Measurements from ENCODE around the gene ADAMTSL1. TPM values are rescaled to one million over a fixed set of nuclear protein-coding genes. Genes with fewer than 3 reads are reported as not detected.

The ADAMTSL1 gene
- total RNA-seq, 1 experiment from 2014 or later = 0.94 TPM

DNA sequence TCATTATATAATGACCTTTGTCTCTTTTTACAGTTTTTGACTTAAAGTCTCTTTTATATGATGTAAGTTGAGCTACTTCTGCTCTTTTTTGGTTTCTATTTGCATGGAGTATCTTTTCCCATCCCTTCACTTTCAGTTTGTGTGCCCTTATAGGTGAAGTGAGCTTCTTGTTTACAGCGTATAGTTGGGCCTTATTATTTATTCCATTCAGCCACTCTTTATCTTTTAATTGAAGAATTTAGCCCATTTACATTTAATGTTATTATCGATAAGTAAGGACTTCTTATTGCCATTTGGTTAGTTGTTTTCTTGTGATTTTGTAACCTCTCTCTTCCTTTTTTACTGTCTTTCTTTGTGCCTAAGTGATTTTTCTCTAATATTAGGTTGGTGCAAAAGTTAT, 117.3 kb downstream of the ADAMTSL1 start:
- ChIA-PET CTCF (no interaction called here), POLR2A (no interaction called here)
- DNase-seq (ENCODE audit: low spot score) (no peak), ATAC-seq (no peak)
- H3K9me3 Mint-ChIP-seq = peaks cover 43% of the 10 kb centered on the region
- H3K27ac Mint-ChIP-seq = no peak overlapping the region
- TF ChIP-seq ZNF232 (CRISPR knock-in tag; IDR thresholded peaks at IDR 0.05) (no peak), NR1H2 (CRISPR knock-in tag; IDR thresholded peaks at IDR 0.05) (no peak)
- TF ChIP-seq, protein P1, sequence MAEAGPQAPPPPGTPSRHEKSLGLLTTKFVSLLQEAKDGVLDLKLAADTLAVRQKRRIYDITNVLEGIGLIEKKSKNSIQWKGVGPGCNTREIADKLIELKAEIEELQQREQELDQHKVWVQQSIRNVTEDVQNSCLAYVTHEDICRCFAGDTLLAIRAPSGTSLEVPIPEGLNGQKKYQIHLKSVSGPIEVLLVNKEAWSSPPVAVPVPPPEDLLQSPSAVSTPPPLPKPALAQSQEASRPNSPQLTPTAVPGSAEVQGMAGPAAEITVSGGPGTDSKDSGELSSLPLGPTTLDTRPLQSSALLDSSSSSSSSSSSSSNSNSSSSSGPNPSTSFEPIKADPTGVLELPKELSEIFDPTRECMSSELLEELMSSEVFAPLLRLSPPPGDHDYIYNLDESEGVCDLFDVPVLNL (CRISPR knock-in tag; IDR thresholded peaks at IDR 0.05; ENCODE audit: borderline replicate concordance, low read depth) = no peak
- TF ChIP-seq, protein P2, sequence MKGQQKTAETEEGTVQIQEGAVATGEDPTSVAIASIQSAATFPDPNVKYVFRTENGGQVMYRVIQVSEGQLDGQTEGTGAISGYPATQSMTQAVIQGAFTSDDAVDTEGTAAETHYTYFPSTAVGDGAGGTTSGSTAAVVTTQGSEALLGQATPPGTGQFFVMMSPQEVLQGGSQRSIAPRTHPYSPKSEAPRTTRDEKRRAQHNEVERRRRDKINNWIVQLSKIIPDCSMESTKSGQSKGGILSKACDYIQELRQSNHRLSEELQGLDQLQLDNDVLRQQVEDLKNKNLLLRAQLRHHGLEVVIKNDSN (CRISPR knock-in tag; IDR thresholded peaks at IDR 0.05) = no peak
- H3K36me3 Mint-ChIP-seq = peaks cover 19% of the 10 kb centered on the region
- H3K4me3 Mint-ChIP-seq = no peak overlapping the region
- no peaks in the 10 kb centered on the region for H3K4me1 Mint-ChIP-seq
- H3K27me3 Mint-ChIP-seq (ENCODE audit: low read depth) = no peaks in the 10 kb centered on the region

DNA sequence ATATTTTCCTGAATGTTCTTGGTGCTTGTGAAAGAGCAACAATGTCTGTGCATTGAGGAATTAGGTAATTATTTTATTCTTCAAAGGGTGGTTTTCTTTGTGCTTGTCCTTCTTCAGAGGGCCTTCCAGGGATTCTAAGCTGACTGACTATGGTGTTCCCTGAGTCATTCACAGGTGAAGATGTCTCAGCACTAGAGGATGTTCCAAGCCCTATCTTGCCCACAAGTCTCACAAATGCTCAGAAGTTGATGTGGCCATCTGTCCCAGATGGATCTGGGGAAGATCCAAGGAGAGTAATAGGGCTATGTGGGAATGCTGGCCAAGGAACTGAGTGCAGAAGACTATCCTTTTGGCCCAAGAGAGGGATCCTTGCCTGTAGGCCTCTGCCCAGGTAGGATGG, 120.9 kb downstream of the ADAMTSL1 start:
- no peaks in the 10 kb centered on the region for H3K27me3 Mint-ChIP-seq (ENCODE audit: low read depth)
- H3K27ac Mint-ChIP-seq = no peak overlapping the region
- POLR2A ChIA-PET = no interaction called here
- CTCF ChIA-PET = no interaction called here
- H3K4me1 Mint-ChIP-seq = no peaks in the 10 kb centered on the region
- DNase-seq (ENCODE audit: low spot score) (no peak), ATAC-seq (no peak)
- H3K36me3 Mint-ChIP-seq = peaks cover 19% of the 10 kb centered on the region
- no peak overlapping the region for H3K4me3 Mint-ChIP-seq
- peaks cover 39% of the 10 kb centered on the region for H3K9me3 Mint-ChIP-seq
- no peak for TF ChIP-seq ELF4 (CRISPR knock-in tag; IDR thresholded peaks at IDR 0.05; ENCODE audit: low read depth)
- no peak for TF ChIP-seq CREB1 (CRISPR knock-in tag; IDR thresholded peaks at IDR 0.05)
- TF ChIP-seq, protein P3, sequence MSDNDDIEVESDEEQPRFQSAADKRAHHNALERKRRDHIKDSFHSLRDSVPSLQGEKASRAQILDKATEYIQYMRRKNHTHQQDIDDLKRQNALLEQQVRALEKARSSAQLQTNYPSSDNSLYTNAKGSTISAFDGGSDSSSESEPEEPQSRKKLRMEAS (CRISPR knock-in tag; IDR thresholded peaks at IDR 0.05) = no peak
- no peak for TF ChIP-seq IRF2 (CRISPR knock-in tag; IDR thresholded peaks at IDR 0.05; ENCODE audit: borderline replicate concordance, low read depth)
- TF ChIP-seq MXD4 (CRISPR knock-in tag; IDR thresholded peaks at IDR 0.05; ENCODE audit: borderline replicate concordance) = no peak
- TF ChIP-seq SMAD4 (CRISPR knock-in tag; IDR thresholded peaks at IDR 0.05) = no peak
- TF ChIP-seq NFE2L1 (CRISPR knock-in tag; IDR thresholded peaks at IDR 0.05) = no peak
- TF ChIP-seq MYBL2 (CRISPR knock-in tag; IDR thresholded peaks at IDR 0.05) = no peak
- TF ChIP-seq, protein P2 (CRISPR knock-in tag; IDR thresholded peaks at IDR 0.05) = no peak
- TF ChIP-seq, protein P4, sequence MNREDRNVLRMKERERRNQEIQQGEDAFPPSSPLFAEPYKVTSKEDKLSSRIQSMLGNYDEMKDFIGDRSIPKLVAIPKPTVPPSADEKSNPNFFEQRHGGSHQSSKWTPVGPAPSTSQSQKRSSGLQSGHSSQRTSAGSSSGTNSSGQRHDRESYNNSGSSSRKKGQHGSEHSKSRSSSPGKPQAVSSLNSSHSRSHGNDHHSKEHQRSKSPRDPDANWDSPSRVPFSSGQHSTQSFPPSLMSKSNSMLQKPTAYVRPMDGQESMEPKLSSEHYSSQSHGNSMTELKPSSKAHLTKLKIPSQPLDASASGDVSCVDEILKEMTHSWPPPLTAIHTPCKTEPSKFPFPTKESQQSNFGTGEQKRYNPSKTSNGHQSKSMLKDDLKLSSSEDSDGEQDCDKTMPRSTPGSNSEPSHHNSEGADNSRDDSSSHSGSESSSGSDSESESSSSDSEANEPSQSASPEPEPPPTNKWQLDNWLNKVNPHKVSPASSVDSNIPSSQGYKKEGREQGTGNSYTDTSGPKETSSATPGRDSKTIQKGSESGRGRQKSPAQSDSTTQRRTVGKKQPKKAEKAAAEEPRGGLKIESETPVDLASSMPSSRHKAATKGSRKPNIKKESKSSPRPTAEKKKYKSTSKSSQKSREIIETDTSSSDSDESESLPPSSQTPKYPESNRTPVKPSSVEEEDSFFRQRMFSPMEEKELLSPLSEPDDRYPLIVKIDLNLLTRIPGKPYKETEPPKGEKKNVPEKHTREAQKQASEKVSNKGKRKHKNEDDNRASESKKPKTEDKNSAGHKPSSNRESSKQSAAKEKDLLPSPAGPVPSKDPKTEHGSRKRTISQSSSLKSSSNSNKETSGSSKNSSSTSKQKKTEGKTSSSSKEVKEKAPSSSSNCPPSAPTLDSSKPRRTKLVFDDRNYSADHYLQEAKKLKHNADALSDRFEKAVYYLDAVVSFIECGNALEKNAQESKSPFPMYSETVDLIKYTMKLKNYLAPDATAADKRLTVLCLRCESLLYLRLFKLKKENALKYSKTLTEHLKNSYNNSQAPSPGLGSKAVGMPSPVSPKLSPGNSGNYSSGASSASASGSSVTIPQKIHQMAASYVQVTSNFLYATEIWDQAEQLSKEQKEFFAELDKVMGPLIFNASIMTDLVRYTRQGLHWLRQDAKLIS (CRISPR knock-in tag; IDR thresholded peaks at IDR 0.05; ENCODE audit: borderline replicate concordance) = no peak
- TF ChIP-seq, protein P5, sequence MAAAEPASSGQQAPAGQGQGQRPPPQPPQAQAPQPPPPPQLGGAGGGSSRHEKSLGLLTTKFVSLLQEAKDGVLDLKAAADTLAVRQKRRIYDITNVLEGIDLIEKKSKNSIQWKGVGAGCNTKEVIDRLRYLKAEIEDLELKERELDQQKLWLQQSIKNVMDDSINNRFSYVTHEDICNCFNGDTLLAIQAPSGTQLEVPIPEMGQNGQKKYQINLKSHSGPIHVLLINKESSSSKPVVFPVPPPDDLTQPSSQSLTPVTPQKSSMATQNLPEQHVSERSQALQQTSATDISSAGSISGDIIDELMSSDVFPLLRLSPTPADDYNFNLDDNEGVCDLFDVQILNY (CRISPR knock-in tag; IDR thresholded peaks at IDR 0.05) = no peak
- TF ChIP-seq, protein P6, sequence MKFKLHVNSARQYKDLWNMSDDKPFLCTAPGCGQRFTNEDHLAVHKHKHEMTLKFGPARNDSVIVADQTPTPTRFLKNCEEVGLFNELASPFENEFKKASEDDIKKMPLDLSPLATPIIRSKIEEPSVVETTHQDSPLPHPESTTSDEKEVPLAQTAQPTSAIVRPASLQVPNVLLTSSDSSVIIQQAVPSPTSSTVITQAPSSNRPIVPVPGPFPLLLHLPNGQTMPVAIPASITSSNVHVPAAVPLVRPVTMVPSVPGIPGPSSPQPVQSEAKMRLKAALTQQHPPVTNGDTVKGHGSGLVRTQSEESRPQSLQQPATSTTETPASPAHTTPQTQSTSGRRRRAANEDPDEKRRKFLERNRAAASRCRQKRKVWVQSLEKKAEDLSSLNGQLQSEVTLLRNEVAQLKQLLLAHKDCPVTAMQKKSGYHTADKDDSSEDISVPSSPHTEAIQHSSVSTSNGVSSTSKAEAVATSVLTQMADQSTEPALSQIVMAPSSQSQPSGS (CRISPR knock-in tag; IDR thresholded peaks at IDR 0.05; ENCODE audit: borderline replicate concordance, low read depth) = no peak
- TF ChIP-seq ZNF416 (CRISPR knock-in tag; IDR thresholded peaks at IDR 0.05) = no peak
- TF ChIP-seq, protein P7, sequence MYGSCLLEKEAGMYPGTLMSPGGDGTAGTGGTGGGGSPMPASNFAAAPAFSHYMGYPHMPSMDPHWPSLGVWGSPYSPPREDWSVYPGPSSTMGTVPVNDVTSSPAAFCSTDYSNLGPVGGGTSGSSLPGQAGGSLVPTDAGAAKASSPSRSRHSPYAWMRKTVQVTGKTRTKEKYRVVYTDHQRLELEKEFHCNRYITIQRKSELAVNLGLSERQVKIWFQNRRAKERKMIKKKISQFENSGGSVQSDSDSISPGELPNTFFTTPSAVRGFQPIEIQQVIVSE (CRISPR knock-in tag; IDR thresholded peaks at IDR 0.05; ENCODE audit: borderline replicate concordance) = no peak
- TF ChIP-seq ZNF232 (CRISPR knock-in tag; IDR thresholded peaks at IDR 0.05) = no peak
- TF ChIP-seq, protein P8, sequence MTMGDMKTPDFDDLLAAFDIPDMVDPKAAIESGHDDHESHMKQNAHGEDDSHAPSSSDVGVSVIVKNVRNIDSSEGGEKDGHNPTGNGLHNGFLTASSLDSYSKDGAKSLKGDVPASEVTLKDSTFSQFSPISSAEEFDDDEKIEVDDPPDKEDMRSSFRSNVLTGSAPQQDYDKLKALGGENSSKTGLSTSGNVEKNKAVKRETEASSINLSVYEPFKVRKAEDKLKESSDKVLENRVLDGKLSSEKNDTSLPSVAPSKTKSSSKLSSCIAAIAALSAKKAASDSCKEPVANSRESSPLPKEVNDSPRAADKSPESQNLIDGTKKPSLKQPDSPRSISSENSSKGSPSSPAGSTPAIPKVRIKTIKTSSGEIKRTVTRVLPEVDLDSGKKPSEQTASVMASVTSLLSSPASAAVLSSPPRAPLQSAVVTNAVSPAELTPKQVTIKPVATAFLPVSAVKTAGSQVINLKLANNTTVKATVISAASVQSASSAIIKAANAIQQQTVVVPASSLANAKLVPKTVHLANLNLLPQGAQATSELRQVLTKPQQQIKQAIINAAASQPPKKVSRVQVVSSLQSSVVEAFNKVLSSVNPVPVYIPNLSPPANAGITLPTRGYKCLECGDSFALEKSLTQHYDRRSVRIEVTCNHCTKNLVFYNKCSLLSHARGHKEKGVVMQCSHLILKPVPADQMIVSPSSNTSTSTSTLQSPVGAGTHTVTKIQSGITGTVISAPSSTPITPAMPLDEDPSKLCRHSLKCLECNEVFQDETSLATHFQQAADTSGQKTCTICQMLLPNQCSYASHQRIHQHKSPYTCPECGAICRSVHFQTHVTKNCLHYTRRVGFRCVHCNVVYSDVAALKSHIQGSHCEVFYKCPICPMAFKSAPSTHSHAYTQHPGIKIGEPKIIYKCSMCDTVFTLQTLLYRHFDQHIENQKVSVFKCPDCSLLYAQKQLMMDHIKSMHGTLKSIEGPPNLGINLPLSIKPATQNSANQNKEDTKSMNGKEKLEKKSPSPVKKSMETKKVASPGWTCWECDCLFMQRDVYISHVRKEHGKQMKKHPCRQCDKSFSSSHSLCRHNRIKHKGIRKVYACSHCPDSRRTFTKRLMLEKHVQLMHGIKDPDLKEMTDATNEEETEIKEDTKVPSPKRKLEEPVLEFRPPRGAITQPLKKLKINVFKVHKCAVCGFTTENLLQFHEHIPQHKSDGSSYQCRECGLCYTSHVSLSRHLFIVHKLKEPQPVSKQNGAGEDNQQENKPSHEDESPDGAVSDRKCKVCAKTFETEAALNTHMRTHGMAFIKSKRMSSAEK (CRISPR knock-in tag; IDR thresholded peaks at IDR 0.05; ENCODE audit: borderline replicate concordance) = no peak
- no peak for TF ChIP-seq ETV6 (CRISPR knock-in tag; IDR thresholded peaks at IDR 0.05)
- TF ChIP-seq, protein P1 (CRISPR knock-in tag; IDR thresholded peaks at IDR 0.05; ENCODE audit: borderline replicate concordance, low read depth) = no peak
